Stimulated activated CD4-positive, alpha-beta T cell treated with anti-CD3 and anti-CD28 coated beads, Interleukin-12 subunit alpha, Interleukin-12 subunit beta, amount 100 ng/mL, for 4 hours (primary cell): ENCODE measurements around the gene FRYL.
A peak's percentile ranks its signal among the peaks of the same experiment; 100 is the strongest.
"Not testable (repeated sequence)": the region's sequence is repeated elsewhere in the genome, so short reads cannot be mapped to it uniquely, and the experiment has no call there.

Experiments used
- DNase-seq: peaks from one replicate; pipeline ENCODE4 v3.0.0-alpha.2; 2020

The FRYL gene

DNA sequence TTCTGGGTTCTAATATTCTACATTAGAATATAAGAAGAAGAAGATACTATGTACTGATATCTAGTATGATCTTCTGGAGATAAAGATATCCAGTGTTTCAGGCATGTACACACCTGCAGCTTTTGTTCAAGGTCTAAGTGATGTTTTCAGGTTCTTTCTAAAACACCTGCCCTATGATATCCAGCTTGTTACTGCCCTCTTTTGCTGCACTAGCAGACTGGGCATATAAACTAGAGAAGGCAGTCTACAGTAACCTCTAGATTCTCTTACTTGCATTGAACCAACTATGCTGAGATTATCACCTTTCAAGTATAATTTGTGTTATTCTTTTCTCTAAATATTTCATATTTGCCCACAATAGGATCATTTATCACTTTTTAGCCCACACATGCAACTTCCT lies 1.9 kb upstream of the FRYL start:
- no peak for DNase-seq

GRCh38 chr4:48780865-48781214 lies 761 bp upstream of the FRYL start:
- peak; percentile 30 for DNase-seq

DNA sequence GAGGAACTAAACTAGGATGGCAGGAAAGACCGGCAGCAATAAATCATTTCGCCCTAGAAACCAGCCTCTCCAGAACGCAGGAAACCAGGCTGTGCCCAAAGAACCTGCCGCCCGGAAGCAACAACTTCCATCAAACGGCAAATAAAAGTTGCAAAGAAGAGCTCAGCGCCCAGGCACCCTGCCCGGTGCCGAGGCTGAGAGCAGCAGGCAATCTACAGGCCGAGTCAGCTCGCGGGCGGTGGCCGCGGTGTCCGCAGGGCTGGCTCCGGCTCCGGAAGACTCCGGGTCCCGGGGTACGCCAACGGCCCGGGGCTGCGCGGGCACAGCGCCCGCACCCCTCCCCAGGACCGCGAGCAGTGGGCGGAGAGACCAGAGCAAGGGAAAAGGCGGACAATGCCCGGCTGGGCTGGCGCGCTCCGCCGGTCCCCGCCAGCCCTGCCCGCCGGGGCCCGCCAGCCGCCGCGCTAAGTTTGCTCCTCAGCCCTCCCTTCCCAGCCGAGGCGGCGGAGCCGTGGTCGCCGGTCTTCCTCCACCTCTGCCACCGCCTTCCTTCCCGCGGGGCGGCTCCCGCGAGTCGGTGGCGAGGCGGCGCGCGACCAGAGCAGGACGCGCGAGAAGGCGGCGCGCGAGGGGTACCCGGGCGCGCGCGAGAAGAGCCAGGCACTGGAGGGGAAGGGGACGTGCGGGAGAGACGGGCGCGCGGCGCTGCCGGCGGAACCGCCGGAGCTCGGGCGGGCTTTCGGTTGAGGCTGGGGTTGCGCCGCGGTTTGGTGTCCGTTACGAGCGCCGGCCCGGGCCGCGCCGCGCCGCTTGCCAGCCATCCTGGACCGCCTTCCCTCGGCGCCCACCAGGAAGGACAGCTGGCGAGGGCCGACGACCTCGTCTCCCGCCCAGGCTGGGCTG lies 733 bp downstream of the FRYL start:
- peak; percentile 56 for DNase-seq

DNA sequence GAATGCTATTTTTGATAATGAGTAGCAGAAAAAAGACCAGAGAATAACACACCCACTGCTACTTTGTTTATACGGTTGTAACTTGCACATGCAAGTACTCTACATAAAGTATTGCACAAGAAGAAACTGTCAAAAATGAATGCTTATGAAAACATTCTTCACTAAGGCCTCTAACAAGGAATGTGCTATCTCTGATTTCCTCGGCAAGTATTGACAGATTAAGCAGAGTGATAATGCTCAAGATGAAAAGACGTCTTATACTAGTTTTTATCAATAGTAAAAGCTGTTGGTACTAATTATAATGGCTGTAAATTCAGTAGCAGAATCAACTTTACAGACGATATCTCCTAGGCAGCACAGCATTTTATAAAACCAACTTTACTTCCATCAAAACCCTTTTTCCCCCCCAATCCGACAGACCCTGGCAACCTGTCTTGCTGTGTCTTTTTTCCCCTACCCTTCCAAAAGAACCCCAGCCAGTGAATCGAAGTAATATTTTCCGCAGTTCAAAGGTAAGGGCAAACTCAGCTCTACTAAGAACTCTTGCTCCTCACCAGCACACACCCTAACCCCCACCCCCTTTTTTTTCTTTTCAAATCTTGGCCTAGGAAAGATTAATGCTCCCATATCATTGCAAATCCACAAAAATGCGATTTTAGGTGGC lies 1.5 kb downstream of the FRYL start:
- no peak for DNase-seq

GRCh38 chr4:48777739-48778138 lies 2.3 kb downstream of the FRYL start:
- no peak for DNase-seq

DNA sequence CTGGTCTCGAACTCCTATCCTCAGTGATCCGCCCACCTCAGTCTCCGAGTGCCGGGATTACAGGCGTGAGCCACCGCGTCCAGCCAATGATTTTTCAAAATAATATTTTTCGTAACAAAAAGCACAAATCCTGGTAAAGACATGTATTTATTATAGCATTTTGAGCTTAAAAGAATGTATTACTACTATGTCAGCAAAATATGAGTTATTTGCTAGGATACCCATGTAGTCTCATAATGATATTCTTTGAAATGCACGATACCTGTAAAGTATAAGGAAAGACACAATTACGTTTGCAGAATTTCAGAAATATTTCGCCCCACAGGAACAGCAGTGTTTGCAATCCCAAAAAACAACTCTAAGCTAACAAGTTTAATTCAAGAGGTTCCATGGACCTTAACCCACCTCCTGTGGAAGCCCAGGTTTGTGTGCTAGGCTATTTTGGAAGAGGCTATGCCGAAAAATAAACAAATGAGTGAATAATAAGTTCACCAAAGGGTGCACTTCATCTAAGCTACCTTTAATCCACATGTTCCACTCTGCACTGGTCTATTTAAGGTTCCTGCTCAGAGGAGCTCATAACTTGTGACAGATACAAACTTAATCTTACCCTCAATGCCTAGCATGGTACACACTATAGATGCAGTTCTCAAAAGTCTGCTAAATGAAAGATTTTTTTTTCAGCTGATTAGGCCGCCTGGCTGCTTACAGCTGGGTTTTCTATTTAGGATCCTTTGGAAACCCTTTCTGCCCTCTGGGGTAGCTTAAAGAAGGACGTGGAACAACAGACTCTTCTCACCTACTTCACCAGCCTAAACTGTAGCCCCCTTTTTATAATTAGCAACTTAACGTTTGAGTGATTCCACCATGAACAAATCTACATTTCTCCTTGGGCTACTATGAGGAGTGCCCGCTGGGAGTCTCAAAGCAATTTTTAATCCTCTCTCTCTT lies 5.0 kb downstream of the FRYL start:
- no peak for DNase-seq

DNA sequence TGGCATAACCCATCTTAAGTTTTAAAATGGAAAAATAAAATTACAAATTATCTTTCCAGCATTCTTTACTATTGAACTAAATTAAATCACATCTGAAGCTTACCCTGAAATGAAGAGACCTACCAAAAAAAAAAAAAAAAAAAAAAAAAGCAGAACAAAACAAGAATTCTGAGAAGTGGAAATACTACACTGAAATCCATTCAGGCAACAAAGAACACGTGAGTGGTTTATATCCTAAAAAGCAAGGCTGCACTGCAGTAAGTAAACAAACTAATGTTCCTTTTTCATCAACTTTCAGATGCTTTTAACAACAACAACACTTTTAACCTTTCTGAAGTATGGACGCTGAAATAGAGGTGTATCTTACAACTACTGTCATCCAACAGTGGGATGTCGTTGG lies 7.5 kb downstream of the FRYL start:
- no peak for DNase-seq

GRCh38 chr4:48767055-48767929 lies 12.8 kb downstream of the FRYL start:
- DNase-seq, result no peak

GRCh38 chr4:48766131-48766792 lies 13.8 kb downstream of the FRYL start:
- no peak for DNase-seq

DNA sequence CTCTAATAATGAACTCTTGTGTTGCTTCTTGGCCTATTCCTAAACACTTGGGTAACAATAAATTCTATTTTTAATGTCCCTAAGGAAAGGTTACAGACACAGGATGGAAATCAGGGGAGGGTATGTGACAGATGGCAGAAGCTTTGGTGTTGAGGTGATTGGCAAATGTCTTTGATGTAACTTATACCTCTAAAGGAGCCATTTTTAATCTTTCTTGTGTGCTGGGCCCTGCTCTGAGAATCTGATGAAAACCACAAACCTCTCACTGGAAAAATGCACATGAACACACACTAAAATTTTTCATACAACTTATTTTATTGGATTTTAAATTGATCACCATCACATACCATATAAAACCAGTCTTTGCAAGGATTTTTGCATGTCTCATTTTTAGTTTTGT lies 17.7 kb downstream of the FRYL start:
- DNase-seq, result no peak

DNA sequence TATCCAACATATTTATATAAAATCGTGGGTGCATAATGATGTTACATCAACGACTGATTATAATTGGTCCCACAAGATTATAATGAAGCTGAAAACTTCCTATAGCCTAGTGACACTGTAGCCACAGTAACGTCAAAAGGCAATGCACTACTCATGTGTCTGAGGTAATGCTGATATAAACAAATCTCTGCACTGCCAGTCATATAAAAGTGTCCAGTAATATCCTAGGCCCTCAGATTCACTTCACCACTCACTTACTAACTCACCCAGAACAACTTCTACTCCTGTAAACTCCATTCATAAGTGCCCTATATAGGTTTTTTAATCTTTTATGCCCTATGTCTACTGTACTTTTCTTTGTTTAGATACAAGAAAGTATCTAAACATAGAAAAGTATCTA lies 18.8 kb downstream of the FRYL start:
- DNase-seq, result no peak

GRCh38 chr4:48758703-48759102 lies 21.4 kb downstream of the FRYL start:
- DNase-seq, result not testable (repeated sequence)

DNA sequence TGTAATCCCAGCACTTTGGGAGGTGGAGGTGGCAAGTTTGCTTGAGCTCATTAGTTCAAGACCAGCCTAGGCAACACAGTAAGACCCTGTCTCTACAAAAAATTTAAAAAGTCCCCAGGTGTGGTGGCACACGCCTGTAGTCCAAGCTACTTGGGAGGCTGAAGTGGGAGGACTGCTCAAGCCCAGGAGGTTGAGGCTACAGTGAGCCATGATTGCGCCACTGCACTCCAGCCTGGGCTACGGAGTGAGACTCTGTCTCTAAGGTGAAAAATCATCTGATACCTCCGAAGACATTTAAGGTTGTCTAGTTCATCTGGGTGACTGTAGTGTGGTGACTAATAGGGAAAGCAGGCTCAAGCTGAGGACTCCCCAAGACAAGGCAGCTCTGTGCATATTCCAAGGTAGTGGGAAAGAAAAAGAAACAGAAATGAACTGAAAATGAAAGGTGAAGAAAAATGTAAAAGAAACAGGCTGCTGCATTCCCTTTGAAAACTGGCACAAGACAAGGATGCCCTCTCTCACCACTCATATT lies 23.3 kb downstream of the FRYL start:
- no peak for DNase-seq

DNA sequence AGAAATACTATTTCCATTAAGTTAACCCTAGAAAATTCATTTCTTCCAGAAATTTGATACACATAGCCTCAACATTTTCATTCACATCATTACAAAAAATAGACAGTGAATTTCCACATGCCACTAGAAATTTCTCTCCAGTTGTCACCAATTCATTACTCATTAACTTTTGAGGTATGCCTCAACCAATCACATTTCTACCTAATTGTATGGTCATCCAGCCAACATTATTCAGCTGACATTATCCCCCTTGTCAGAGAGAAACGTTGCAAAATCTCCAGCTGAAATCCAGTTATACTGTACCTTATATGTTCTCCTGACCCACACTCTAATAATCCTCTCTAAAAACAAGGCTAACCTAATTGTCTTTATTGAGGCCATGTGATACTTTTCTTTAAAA lies 24.8 kb downstream of the FRYL start:
- no peak for DNase-seq

DNA sequence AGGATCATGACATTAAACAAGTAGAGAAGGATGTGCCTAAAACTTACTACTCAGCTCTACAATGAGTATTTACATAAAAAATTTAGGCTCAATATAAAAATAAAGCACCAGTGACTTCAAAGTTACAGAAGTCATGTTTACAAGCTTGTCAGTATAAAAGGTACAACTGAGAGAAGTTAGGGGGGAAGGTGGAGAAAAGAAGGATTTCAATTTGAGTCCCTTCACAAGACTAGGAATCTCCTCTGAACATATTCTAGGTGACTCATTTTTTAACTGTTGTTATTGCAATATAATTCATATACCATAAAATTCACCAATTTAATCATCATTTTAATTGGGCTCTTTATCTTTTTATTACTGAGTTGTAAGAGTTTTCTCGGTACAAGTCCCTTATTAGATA lies 26.9 kb downstream of the FRYL start:
- no peak for DNase-seq

GRCh38 chr4:48752726-48753125 lies 27.4 kb downstream of the FRYL start:
- DNase-seq, result no peak

- no peak for DNase-seq
Measured at GRCh38 chr4:48752246-48752645, 27.8 kb downstream of the FRYL start.

GRCh38 chr4:48748949-48749596 lies 31.0 kb downstream of the FRYL start:
- DNase-seq, result no peak

DNA sequence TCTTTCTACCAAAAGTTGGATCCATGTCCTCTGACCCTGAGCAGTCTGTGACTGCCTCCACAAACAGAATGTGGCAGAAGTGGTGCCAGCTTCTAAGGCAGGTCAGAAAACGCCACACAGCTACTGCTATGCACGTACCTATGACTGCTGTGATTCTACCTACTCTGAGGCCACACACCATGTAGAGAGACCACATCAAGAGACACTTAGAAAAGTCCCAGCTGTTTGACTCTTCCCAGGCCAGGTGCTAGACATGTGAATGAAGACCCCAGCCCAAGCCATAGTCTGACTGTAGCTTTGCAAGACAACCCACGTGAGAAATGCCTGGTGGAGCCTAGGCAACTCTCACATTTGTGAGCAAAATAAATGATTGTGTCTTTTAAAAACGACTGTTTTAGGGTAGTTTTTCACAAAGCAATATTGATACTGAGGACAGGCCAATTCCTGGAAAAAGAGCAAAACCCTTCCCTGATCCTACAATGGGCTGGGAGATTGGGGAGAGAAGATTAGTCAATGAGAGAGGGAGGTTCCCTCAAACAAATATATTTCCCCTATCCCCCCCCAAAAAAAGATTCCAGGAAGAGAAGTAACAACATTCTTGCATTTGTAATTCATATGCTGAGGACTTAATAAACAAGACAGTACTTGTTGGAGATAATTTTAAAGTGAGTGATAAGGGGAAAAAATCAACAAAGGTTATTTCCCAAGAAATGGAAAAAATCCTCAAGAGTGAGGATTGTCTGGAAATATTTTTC lies 33.3 kb downstream of the FRYL start:
- DNase-seq, result no peak

DNA sequence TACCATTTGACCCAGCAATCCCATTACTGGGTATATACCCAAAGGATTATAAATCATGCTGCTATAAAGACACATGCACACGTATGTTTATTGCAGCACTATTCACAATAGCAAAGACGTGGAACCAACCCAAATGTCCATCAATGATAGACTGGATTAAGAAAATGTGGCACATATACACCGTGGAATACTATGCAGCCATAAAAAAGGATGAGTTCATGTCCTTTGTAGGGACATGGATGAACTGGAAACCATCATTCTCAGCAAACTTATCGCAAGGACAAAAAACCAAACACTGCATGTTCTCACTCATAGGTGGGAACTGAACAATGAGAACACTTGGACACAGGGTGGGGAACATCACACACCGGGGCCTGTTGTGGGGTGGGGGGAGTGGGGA lies 34.9 kb downstream of the FRYL start:
- not testable (repeated sequence) for DNase-seq
